ENCODE results near the gene JMJD1C. TPM values are rescaled to one million over a fixed set of nuclear protein-coding genes. Genes with fewer than 3 reads are reported as not detected.
"Not testable (repeated sequence)": the region's sequence is repeated elsewhere in the genome, so short reads cannot be mapped to it uniquely, and the experiment has no call there.

The JMJD1C gene
- total and polyA plus RNA-seq, 2 donors (not counting 3 experiments of a cell fraction or from before 2014, with no cell fraction given): 32.1 to 97.1 TPM

GRCh38 chr10:63343476-63343875 is 122.3 kb downstream of the JMJD1C start:
- TF ChIP-seq JUN (IDR thresholded peaks at IDR 0.05; ENCODE audit: borderline replicate concordance, insufficient read depth, insufficient read length, low read depth) (no peak), MAX (IDR thresholded peaks at IDR 0.05; ENCODE audit: insufficient read depth, insufficient read length) (no peak), EZH2 (IDR thresholded peaks at IDR 0.05; ENCODE audit: borderline replicate concordance, low read depth, low read length, severe bottlenecking) (no peak), GATA2 (IDR thresholded peaks at IDR 0.05; ENCODE audit: insufficient read depth, insufficient read length, low read depth, low read length) (no peak), CTCF (IDR thresholded peaks at IDR 0.05; ENCODE audit: extremely low read depth in 1 of 2, insufficient read depth in 1 of 2, low read depth in 1 of 2, low read length in 2 of 2) (no peak), POLR2A (IDR thresholded peaks at IDR 0.05; ENCODE audit: low read depth, low read length) (no peak), MYC (IDR thresholded peaks at IDR 0.05; ENCODE audit: low read depth, low read length) (no peak), FOS (IDR thresholded peaks at IDR 0.05; ENCODE audit: borderline replicate concordance, insufficient read depth, low read length) (no peak), POLR2AphosphoS5 (IDR thresholded peaks at IDR 0.05; ENCODE audit: insufficient read depth, low read depth, low read length) (no peak)
- intact Hi-C loops (cut with micrococcal nuclease) (no loop called here), dilution Hi-C loops (cut with MboI; ENCODE audit: extremely low pct_ligation_motif_present, low sequenced_read_pairs) (no loop called here)
- Histone ChIP-seq H3K4me3 (replicated peaks in 1 of 3; ENCODE audit: insufficient read depth in 1 of 3, low read depth in 1 of 3, low read length in 3 of 3) (no peak overlapping the region), H3K4me1 (ENCODE audit: control insufficient read depth, extremely low read depth, insufficient read depth, low read length) (no peaks in the 10 kb centered on the region), H3K9me1 (replicated peaks; ENCODE audit: control insufficient read depth, extremely low read depth, insufficient read depth, low read length) (no peaks in the 10 kb centered on the region), H3K27me3 (ENCODE audit: control insufficient read depth in 2 of 2, insufficient read depth in 2 of 2, low read length in 2 of 2) (no peaks in the 10 kb centered on the region), H3K9me3 (replicated peaks; ENCODE audit: control insufficient read depth, insufficient read depth, low read length) (no peaks in the 10 kb centered on the region), H3K9ac (replicated peaks; ENCODE audit: extremely low read depth, insufficient read depth, low read length) (no peak overlapping the region), H3K4me2 (ENCODE audit: insufficient read depth, low read length) (no peak overlapping the region), H2AFZ (ENCODE audit: low read depth, low read length) (no peak overlapping the region), H3K27ac (ENCODE audit: insufficient read depth, low read depth, low read length) (no peak overlapping the region), H3K79me2 (ENCODE audit: control insufficient read depth, insufficient read depth, low read length) (peaks cover 49% of the 10 kb centered on the region), H3K36me3 (ENCODE audit: control insufficient read depth in 2 of 2, extremely low read depth in 1 of 2, insufficient read depth in 2 of 2, low read length in 2 of 2) (no peaks in the 10 kb centered on the region), H4K20me1 (replicated peaks; ENCODE audit: control insufficient read depth, extremely low read depth, insufficient read depth, low read length) (peaks cover 2% of the 10 kb centered on the region)
- DNase-seq (ENCODE audit: low read depth, low spot score) (no peak), FAIRE-seq (no peak)
- CTCF ChIA-PET: interaction anchor here (2.7 kb wide), 1 partner anchor 11 kb away, joined by 7 read pairs; no protein-coding TSS in a partner anchor
- POLR2A ChIA-PET: no interaction called here
- no TSS peak for BruUV-seq (replicated peaks)

GRCh38 chr10:63339640-63340039 is 126.1 kb downstream of the JMJD1C start:
- BruUV-seq (replicated peaks); FAIRE-seq; DNase-seq (ENCODE audit: low read depth, low spot score); POLR2A ChIA-PET; H3K9me3 ChIP-seq (replicated peaks; ENCODE audit: control insufficient read depth, insufficient read depth, low read length); H3K9me1 ChIP-seq (replicated peaks; ENCODE audit: control insufficient read depth, extremely low read depth, insufficient read depth, low read length); H3K36me3 ChIP-seq (ENCODE audit: control insufficient read depth in 2 of 2, extremely low read depth in 1 of 2, insufficient read depth in 2 of 2, low read length in 2 of 2); H2AFZ ChIP-seq (ENCODE audit: low read depth, low read length); intact Hi-C loops (cut with micrococcal nuclease); dilution Hi-C loops (cut with MboI; ENCODE audit: extremely low pct_ligation_motif_present, low sequenced_read_pairs); H3K4me3 ChIP-seq (replicated peaks in 1 of 3; ENCODE audit: insufficient read depth in 1 of 3, low read depth in 1 of 3, low read length in 3 of 3); H3K9ac ChIP-seq (replicated peaks; ENCODE audit: extremely low read depth, insufficient read depth, low read length); H4K20me1 ChIP-seq (replicated peaks; ENCODE audit: control insufficient read depth, extremely low read depth, insufficient read depth, low read length); H3K27me3 ChIP-seq (ENCODE audit: control insufficient read depth in 2 of 2, insufficient read depth in 2 of 2, low read length in 2 of 2); H3K4me2 ChIP-seq (ENCODE audit: insufficient read depth, low read length); H3K27ac ChIP-seq (ENCODE audit: insufficient read depth, low read depth, low read length); H3K4me1 ChIP-seq (ENCODE audit: control insufficient read depth, extremely low read depth, insufficient read depth, low read length): not testable (repeated sequence)
- H3K79me2 ChIP-seq (ENCODE audit: control insufficient read depth, insufficient read depth, low read length): peaks cover 37% of the 10 kb centered on the region
- CTCF ChIA-PET: interaction anchor here (1.5 kb wide), 1 partner anchor 28 kb away, joined by 3 read pairs; no protein-coding TSS in a partner anchor

Data from endothelial cell of umbilical vein (primary cell).